Measurements from ENCODE around the gene NUB1.

Gene NUB1

GRCh38 chr7:151381098-151381347 is 39.4 kb downstream of the NUB1 start:
- no peak for TF ChIP-seq POLR2A (IDR thresholded peaks at IDR 0.05; ENCODE audit: low read depth, low read length)
- FAIRE-seq, result no peak

GRCh38 chr7:151381348-151382078 is 39.9 kb downstream of the NUB1 start:
- DNase-seq (ENCODE audit: insufficient read length, low spot score) (no peak), FAIRE-seq (no peak)
- no peak for TF ChIP-seq POLR2A (IDR thresholded peaks at IDR 0.05; ENCODE audit: low read depth, low read length)

More at GRCh38 chr7:151381098-151381347, 39.4 kb downstream of the NUB1 start:
- no peak for DNase-seq (ENCODE audit: insufficient read length, low spot score)

- FAIRE-seq, result no peak
- no peak for DNase-seq (ENCODE audit: insufficient read length, low spot score)
- TF ChIP-seq POLR2A (IDR thresholded peaks at IDR 0.05; ENCODE audit: low read depth, low read length), result no peak
These were observed 40.7 kb downstream of the NUB1 start for GRCh38 chr7:151382079-151382885.

GRCh38 chr7:151383638-151384351 is 42.2 kb downstream of the NUB1 start:
- no peak for TF ChIP-seq POLR2A (IDR thresholded peaks at IDR 0.05; ENCODE audit: low read depth, low read length)
- DNase-seq (ENCODE audit: insufficient read length, low spot score), result no peak
- FAIRE-seq, result no peak

- no peak for TF ChIP-seq POLR2A (IDR thresholded peaks at IDR 0.05; ENCODE audit: low read depth, low read length)
- DNase-seq (ENCODE audit: insufficient read length, low spot score) (no peak), FAIRE-seq (no peak)
These were observed 42.7 kb downstream of the NUB1 start for GRCh38 chr7:151384352-151384697.

- FAIRE-seq, result no peak
- TF ChIP-seq POLR2A (IDR thresholded peaks at IDR 0.05; ENCODE audit: low read depth, low read length), result no peak
- no peak for DNase-seq (ENCODE audit: insufficient read length, low spot score)
These were observed 43.4 kb downstream of the NUB1 start for GRCh38 chr7:151384776-151385625.

GRCh38 chr7:151385626-151386300 is 44.2 kb downstream of the NUB1 start:
- FAIRE-seq (no peak), DNase-seq (ENCODE audit: insufficient read length, low spot score) (no peak)
- no peak for TF ChIP-seq POLR2A (IDR thresholded peaks at IDR 0.05; ENCODE audit: low read depth, low read length)

GRCh38 chr7:151386301-151387160 is 44.9 kb downstream of the NUB1 start:
- FAIRE-seq, result no peak
- no peak for DNase-seq (ENCODE audit: insufficient read length, low spot score)
- TF ChIP-seq POLR2A (IDR thresholded peaks at IDR 0.05; ENCODE audit: low read depth, low read length), result no peak

- no peak for FAIRE-seq
- no peak for TF ChIP-seq POLR2A (IDR thresholded peaks at IDR 0.05; ENCODE audit: low read depth, low read length)
- DNase-seq (ENCODE audit: insufficient read length, low spot score), result no peak
These were observed 45.8 kb downstream of the NUB1 start for GRCh38 chr7:151387161-151388006.

GRCh38 chr7:151388007-151388297 is 46.3 kb downstream of the NUB1 start:
- DNase-seq (ENCODE audit: insufficient read length, low spot score), result no peak
- FAIRE-seq, result no peak
- no peak for TF ChIP-seq POLR2A (IDR thresholded peaks at IDR 0.05; ENCODE audit: low read depth, low read length)

GRCh38 chr7:151388430-151388829 is 46.8 kb downstream of the NUB1 start:
- no peak for FAIRE-seq
- TF ChIP-seq POLR2A (IDR thresholded peaks at IDR 0.05; ENCODE audit: low read depth, low read length), result no peak
- no peak for DNase-seq (ENCODE audit: insufficient read length, low spot score)
